Activated T-cell treated with anti-CD3 and anti-CD28 coated beads, Interleukin-2, amount 50 U/mL, for 24 hours (primary cell): Measurements from ENCODE around the gene ST3GAL5.

Source experiments
- DNase-seq: peaks from one replicate; pipeline ENCODE4 v3.0.0-alpha.2; 2020
- H3K27ac Mint-ChIP-seq: 2 replicates; pipeline ENCODE4 v1.8.0; 2020; ENCODE audit warnings: mild to moderate bottlenecking, mixed read lengths
- H3K27me3 Mint-ChIP-seq: 2 replicates; pipeline ENCODE4 v1.8.0; 2020; ENCODE audit warnings: mixed read lengths
- H3K36me3 Mint-ChIP-seq: 2 replicates; pipeline ENCODE4 v1.8.0; 2020; ENCODE audit warnings: low read depth, mixed read lengths
- H3K4me1 Mint-ChIP-seq: 2 replicates; pipeline ENCODE4 v1.8.0; 2020; ENCODE audit warnings: low read depth, mixed read lengths
- H3K4me3 Mint-ChIP-seq: 2 replicates; pipeline ENCODE4 v1.8.0; 2020; ENCODE audit warnings: mild to moderate bottlenecking, moderate library complexity, mixed read lengths
- H3K9me3 Mint-ChIP-seq: 2 replicates; pipeline ENCODE4 v1.8.0; 2020; ENCODE audit warnings: mixed read lengths

ST3GAL5 gene

DNA sequence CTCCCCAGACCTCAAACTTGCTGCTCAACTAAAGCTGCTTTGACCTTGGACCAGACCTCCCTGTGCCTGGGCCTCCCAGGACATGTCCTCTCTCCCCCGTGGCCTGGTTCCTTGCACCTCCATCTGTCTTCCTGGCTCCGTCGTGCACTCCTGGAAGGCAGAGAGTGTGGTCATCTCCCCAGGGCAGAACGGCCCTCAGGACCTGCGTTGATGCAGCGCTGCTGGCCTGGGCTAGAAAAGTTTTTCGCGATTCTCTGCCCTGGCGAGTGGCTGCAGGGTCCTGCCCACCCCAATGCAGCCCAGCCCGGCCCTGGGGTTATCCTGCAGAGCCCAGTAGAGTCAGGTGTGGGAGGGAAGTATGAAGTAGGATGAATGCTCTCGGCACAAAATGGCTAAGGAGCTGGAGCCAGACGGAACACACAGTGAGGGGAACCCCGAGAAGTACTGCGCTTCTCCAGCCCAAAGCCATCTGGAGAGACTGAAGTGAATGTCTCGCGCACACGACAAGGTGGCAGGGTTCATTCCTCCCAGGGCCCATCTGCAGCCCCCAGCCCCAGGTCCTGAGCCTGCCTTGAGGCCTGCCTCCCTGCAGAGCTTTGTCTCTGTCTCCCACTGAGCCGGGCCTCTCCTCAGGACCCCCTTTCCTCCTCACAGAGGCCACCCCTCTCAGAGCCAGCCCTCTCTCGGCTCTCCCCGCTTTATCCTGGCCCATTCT lies 93.3 kb downstream of the ST3GAL5 start:
- DNase-seq, result no peak
- Mint-ChIP-seq H3K9me3 (no peaks in the 10 kb centered on the region), H3K4me1 (no peaks in the 10 kb centered on the region), H3K4me3 (no peak overlapping the region), H3K27me3 (peaks cover 7% of the 10 kb centered on the region), H3K27ac (no peak overlapping the region), H3K36me3 (no peaks in the 10 kb centered on the region)

DNA sequence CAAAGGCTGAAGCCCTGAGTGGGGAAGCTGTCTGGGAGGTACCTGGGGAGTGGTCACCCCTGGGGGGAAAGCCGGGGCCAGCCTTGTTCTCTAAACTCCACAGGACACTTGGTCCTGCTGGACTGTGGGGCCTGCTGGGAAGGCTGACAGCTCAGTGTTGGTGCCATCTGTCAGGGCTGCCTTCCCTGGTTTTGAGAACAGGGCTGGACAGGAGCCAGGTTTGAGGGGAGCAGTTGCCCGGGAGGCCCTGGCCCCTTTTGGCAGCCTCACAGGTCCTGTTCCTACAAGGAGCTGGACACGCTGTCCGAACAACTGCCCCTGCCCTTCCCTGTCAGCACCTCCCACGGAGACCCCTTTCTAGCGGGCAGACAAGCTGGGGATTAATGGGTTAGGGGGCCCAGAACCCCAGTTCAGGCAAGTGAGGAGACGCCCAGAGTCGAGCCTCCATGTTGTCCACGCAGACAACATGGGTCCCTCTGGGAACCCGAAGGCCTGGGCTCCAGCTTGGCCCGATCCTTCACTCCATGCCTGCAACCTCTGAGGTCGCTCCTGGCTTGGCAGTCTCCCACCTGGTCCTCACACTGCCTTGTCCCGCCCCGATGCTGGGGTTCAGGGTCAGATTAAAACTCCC lies 94.2 kb downstream of the ST3GAL5 start:
- Mint-ChIP-seq H3K27ac (no peak overlapping the region), H3K36me3 (no peaks in the 10 kb centered on the region), H3K4me1 (no peaks in the 10 kb centered on the region), H3K27me3 (peaks cover 6% of the 10 kb centered on the region), H3K9me3 (no peaks in the 10 kb centered on the region), H3K4me3 (no peak overlapping the region)
- DNase-seq, result no peak

DNA sequence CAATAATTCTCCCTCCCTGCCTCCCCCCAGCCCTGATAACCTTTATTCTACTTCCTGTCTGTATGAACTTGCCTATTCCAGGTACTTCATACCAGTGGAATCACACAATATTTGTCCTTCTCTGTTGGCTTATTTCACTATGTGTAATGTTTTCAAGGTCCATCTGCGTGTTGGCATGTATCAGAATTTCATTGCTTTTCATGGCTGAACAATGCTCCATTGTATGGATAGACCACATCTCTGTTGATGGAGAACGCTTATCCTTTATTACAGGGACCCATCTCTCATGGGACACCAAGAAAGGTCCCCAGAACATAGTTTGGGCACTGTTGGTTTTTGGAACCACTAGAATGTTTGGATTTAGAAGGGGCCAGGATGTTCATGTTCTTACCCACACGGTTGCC lies 94.8 kb downstream of the ST3GAL5 start:
- H3K27ac Mint-ChIP-seq, result no peak overlapping the region
- no peak for DNase-seq
- H3K4me3 Mint-ChIP-seq, result no peak overlapping the region
- H3K9me3 Mint-ChIP-seq, result no peaks in the 10 kb centered on the region
- H3K4me1 Mint-ChIP-seq, result no peaks in the 10 kb centered on the region
- no peaks in the 10 kb centered on the region for H3K36me3 Mint-ChIP-seq
- peaks cover 3% of the 10 kb centered on the region for H3K27me3 Mint-ChIP-seq

DNA sequence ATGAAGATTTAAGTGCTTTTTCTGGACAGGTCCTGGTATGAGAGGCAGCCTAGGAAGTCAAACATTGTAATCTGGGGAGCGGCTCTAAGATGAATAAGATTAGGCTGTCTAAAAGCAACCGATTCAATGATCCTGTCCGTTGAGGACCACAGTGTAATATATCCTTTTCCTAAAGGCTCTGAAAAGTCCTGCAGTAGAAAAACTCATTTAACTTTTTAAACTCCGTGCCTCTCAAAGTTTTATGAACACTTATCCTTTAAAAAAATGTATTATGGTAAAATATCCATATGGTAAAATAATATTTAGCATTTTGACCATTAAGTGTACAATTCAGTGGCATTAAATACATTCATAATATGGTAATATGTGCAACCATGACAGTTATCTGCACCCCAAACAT lies 95.2 kb downstream of the ST3GAL5 start:
- no peaks in the 10 kb centered on the region for H3K9me3 Mint-ChIP-seq
- no peaks in the 10 kb centered on the region for H3K36me3 Mint-ChIP-seq
- no peak overlapping the region for H3K4me3 Mint-ChIP-seq
- no peak for DNase-seq
- no peaks in the 10 kb centered on the region for H3K4me1 Mint-ChIP-seq
- H3K27ac Mint-ChIP-seq, result no peak overlapping the region
- no peaks in the 10 kb centered on the region for H3K27me3 Mint-ChIP-seq

DNA sequence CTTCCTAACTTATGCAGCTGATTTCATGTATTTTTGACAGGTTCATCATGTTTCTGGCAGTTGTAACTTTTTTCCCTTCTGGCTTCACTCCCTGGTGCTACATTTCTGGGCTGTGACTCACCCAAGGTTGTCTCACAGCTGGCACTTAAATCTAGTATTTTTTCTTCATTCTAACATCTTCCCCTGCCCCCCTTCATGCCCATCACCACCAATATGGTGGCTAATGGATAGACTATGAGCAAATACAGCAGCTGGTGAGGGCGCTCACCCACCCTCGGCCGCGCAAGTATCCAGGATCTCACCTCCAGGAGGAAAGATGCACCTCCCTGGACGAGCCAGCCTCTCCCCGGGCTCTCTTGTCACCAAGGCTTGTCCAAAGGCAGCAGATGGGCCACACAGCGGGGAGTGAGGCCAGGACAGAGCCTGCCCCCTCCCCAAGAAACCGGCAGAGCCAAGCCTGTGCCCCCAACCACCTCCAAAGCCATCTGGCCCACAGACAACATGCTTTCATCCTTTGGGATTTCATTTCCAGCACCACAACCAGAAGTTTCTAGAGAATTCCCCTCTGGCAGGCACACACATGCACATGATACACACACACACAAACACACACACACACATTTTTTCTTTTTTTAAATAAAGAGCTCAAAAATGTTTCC lies 95.9 kb downstream of the ST3GAL5 start:
- Mint-ChIP-seq H3K36me3 (no peaks in the 10 kb centered on the region), H3K4me1 (no peaks in the 10 kb centered on the region), H3K27ac (no peak overlapping the region), H3K4me3 (no peak overlapping the region), H3K27me3 (peaks cover 1% of the 10 kb centered on the region), H3K9me3 (no peaks in the 10 kb centered on the region)
- DNase-seq, result no peak

DNA sequence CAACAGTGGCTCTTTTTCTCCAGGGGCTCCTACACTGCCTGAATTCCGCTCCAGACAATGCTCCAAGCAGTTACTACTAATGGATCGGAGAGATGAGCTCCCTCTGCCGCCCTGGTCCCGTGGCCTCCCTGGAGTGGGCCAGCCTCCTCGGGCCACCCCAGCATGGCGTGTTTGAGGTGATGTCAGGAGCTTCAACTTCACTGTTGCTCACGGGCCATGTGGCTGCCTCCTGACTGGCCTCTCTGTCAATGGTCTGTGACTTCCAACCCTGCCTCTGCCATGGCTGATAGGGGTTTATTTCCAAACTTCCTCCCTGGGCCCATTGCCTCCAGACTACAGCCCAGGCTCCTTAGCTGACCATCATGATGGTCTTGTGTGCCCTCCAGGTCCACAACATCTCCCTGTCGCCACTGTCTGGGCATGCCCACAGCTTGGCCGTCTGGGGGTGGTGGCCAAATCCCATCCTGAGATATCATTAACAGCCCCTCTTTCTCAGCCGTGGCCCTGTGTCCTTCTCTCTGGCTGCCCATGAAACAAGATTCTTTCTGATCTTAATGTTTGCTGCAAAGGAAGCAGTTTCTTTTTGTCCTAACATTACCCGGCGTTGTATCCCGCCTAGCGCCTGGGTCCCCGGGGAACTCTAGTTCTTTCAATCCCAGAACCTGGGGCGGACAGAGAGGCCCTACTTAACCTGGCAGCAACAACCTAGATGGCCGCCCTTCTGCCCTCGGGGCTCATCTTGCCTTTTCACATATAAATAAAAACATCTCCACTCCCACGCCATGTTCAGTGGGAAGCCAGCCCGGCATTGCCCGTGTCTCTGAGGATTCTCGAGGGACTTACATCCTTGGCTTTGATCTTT lies 96.9 kb downstream of the ST3GAL5 start:
- H3K9me3 Mint-ChIP-seq, result no peaks in the 10 kb centered on the region
- no peak overlapping the region for H3K27ac Mint-ChIP-seq
- H3K4me1 Mint-ChIP-seq, result no peaks in the 10 kb centered on the region
- no peaks in the 10 kb centered on the region for H3K36me3 Mint-ChIP-seq
- H3K4me3 Mint-ChIP-seq, result no peak overlapping the region
- H3K27me3 Mint-ChIP-seq, result peaks cover 4% of the 10 kb centered on the region
- DNase-seq, result no peak

DNA sequence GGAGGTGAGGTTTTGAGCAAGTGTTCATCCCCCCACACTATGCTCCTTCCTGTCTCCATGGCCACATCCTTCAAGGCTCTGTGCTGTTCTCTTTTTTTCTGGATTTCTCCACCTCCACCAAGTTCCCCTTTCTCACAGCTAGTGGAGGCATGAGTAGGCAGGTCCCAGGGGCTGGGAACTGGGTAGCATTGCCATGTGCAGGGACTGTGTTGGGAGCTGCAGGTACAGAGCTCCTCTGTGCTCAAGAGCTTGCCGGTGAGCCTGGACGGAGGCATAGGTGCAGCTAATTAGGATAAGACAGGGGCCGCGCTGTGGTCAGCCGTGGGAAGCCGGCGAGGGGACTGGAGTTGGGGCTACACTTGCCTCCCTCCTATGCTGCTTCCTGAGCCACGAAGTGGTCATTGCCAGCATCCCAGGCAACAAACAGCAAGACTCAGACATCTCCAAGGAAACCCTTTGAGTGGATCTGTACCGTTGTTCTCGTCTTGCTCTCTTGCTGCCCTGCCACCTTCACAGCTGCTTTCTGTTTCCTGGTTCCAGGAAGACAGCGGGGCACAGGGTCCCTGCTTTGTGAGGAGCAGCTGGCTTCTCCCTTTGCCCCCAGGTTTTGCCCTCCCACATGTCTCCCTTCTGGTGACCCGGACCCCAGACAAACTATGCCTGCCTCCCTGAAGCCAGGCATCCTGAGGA lies 98.1 kb downstream of the ST3GAL5 start:
- Mint-ChIP-seq H3K4me3 (no peak overlapping the region), H3K9me3 (no peaks in the 10 kb centered on the region), H3K27me3 (peaks cover 8% of the 10 kb centered on the region), H3K27ac (no peak overlapping the region), H3K36me3 (no peaks in the 10 kb centered on the region), H3K4me1 (no peaks in the 10 kb centered on the region)
- DNase-seq, result no peak

DNA sequence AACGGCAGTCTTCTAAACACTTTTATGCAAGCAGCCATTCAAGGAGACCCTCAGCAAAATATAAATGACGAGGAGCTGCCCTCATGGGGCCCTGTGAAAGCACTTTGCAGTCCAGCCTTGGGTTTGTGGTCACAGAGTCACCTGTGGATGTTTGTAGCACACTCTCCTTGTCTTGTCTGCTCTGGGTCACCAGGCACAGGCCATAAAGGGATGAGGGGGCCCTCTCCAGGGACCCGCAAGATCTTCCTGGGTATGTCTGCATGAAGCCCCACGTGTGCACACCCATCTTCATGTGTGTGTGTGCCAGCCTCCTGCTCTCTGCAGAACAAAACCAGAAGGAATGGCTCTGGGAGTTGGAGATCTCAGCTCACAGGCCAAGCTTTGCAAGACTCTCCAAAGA lies 98.8 kb downstream of the ST3GAL5 start:
- no peaks in the 10 kb centered on the region for H3K9me3 Mint-ChIP-seq
- peaks cover 4% of the 10 kb centered on the region for H3K4me1 Mint-ChIP-seq
- no peaks in the 10 kb centered on the region for H3K36me3 Mint-ChIP-seq
- no peak overlapping the region for H3K4me3 Mint-ChIP-seq
- H3K27ac Mint-ChIP-seq, result no peak overlapping the region
- no peak for DNase-seq
- H3K27me3 Mint-ChIP-seq, result peaks cover 8% of the 10 kb centered on the region

DNA sequence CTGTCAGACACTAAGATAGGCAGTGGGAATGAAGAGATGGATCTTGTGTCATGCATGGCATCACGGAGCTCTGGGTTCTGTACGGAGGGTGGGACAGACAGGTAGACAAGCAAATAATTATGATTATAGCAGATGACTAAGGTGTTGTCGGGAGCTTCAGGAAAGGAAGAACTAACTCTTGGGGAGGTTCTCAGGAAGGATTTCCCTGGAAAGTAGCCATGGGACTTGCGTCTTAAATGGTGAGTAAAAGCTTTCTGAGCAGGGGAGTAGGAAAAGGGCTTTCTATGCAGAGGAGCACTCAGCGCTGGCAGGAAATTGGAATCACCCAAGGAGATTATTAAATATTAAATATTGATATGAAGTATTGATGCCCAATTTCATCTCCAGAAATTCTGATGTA lies 99.5 kb downstream of the ST3GAL5 start:
- no peaks in the 10 kb centered on the region for H3K9me3 Mint-ChIP-seq
- H3K27ac Mint-ChIP-seq, result no peak overlapping the region
- no peak for DNase-seq
- no peak overlapping the region for H3K4me3 Mint-ChIP-seq
- H3K36me3 Mint-ChIP-seq, result no peaks in the 10 kb centered on the region
- peaks cover 4% of the 10 kb centered on the region for H3K4me1 Mint-ChIP-seq
- peaks cover 8% of the 10 kb centered on the region for H3K27me3 Mint-ChIP-seq

DNA sequence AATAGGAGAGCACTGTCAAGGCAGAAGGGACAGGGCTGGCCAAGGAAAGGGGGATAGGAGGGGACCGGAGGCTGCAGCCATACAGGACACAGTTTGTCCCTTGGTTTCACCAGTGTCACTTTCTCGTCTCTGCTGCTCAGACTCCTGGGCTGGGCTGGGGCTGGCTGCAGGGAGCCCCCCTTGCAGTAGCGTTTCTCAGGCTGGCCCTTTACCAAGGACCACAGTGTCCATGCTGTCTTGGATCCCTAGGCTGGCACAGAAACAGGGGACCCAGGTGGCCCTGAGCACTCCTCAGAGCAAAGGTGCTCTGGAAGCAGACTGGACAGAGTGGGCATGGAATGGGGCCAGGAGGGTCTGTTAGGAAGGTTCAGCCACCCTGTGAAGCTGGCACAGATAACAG lies 100.2 kb downstream of the ST3GAL5 start:
- H3K27ac Mint-ChIP-seq, result no peak overlapping the region
- no peaks in the 10 kb centered on the region for H3K9me3 Mint-ChIP-seq
- H3K27me3 Mint-ChIP-seq, result peaks cover 8% of the 10 kb centered on the region
- no peak overlapping the region for H3K4me3 Mint-ChIP-seq
- peaks cover 4% of the 10 kb centered on the region for H3K4me1 Mint-ChIP-seq
- DNase-seq, result no peak
- no peaks in the 10 kb centered on the region for H3K36me3 Mint-ChIP-seq

DNA sequence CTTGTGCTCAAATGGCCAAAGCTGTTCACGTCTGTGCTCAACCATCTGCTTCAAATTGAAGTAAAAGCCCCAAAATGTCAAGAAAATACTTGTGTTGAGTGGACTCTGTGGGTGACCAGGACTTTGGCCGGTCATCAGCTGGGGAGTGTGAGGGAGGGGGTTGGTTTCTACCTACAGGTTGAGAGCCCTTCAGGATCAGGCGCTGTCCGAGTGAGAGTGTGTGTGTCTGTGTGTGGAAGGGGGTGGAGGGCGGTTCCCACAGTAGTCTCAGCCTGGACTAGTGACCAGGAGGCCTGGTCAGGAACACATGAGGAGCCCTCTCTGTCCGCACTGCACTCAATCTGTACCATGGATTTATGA lies 100.8 kb downstream of the ST3GAL5 start:
- Mint-ChIP-seq H3K27me3 (peaks cover 8% of the 10 kb centered on the region), H3K4me1 (peaks cover 4% of the 10 kb centered on the region), H3K36me3 (no peaks in the 10 kb centered on the region), H3K9me3 (no peaks in the 10 kb centered on the region), H3K4me3 (no peak overlapping the region), H3K27ac (no peak overlapping the region)
- DNase-seq, result no peak

DNA sequence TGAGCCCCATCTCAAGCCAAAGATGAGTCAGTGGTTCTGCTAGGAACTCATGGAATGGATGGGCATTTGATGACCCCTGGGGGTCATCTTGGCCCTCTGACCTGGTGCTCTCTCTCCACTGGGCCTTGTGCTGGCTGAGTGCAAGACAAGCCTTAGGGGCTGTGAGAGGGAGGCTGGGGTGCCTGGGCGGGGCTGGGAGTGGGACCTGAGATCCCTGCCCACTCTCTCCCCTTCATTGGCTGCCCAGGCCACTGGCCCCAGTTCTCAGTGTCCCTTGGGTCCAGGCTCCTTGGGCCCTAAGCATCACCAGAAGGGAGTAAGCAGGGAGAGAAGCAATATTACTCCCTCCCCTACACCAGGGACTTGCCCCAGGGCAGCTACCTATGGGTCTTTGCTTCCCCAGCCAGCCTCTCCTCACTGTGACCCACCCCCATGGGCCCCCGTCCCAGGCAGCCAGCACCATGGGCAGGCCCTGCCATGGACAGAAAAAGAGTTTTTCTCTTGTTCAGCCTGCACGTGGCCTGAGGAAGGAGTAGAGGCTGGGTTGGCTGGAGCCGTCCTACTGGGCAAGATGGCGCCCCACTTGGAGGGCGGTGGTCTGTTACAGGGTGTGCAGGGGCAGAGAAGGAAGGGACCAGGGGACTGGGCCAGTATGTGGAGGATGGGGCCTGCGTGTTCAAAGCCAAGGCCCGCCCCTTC lies 101.4 kb downstream of the ST3GAL5 start:
- Mint-ChIP-seq H3K27me3 (peaks cover 8% of the 10 kb centered on the region), H3K4me1 (peaks cover 4% of the 10 kb centered on the region), H3K4me3 (no peak overlapping the region), H3K27ac (no peak overlapping the region), H3K9me3 (no peaks in the 10 kb centered on the region), H3K36me3 (no peaks in the 10 kb centered on the region)
- no peak for DNase-seq
